ENCODE data around the gene CLDN34. TPM values are rescaled to one million over a fixed set of nuclear protein-coding genes. Genes with fewer than 3 reads are reported as not detected.

Gene CLDN34
- total RNA-seq, 1 donor, result not detected

- peak; percentile 55 to 77 (median 75) for DNase-seq (ENCODE audit: low read depth in 2 of 3, low spot score in 2 of 3)
Measured at GRCh38 chrX:10014462-10015354, 47.5 kb downstream of the CLDN34 start.

GRCh38 chrX:10015355-10015722 lies 48.2 kb downstream of the CLDN34 start:
- no peak for DNase-seq (ENCODE audit: low read depth in 2 of 3, low spot score in 2 of 3)

- DNase-seq (ENCODE audit: low read depth in 2 of 3, low spot score in 2 of 3), result peak in 1 of 3 donors; percentile 12
Measured at GRCh38 chrX:10015723-10016518, 48.8 kb downstream of the CLDN34 start.

- no peak for DNase-seq (ENCODE audit: low read depth in 2 of 3, low spot score in 2 of 3)
Measured at GRCh38 chrX:10016519-10017132, 49.5 kb downstream of the CLDN34 start.

GRCh38 chrX:10017872-10018271 lies 50.7 kb downstream of the CLDN34 start:
- peak in 2 of 3 donors; percentile 39 to 43 for DNase-seq (ENCODE audit: low read depth in 2 of 3, low spot score in 2 of 3)

Other genes with a start within 250 kb of the CLDN34 start
- gene GPR143, start 201.5 kb upstream of the CLDN34 start, total RNA-seq, result not detected
- gene SHROOM2, start 180.9 kb upstream of the CLDN34 start, total RNA-seq, result under 0.01 TPM
- gene CLCN4, start 189.6 kb downstream of the CLDN34 start, total RNA-seq, result 0.81 TPM

Data from hematopoietic multipotent progenitor cell (in vitro differentiated cells).